ENCODE data around the gene ONECUT2. TPM values are rescaled to one million over a fixed set of nuclear protein-coding genes. Genes with fewer than 3 reads are reported as not detected.
A peak's percentile ranks its signal among the peaks of the same experiment; 100 is the strongest.
"Not testable (repeated sequence)": the region's sequence is repeated elsewhere in the genome, so short reads cannot be mapped to it uniquely, and the experiment has no call there.

ONECUT2 gene
- total RNA-seq, result under 0.01 TPM in 2 replicates

DNA sequence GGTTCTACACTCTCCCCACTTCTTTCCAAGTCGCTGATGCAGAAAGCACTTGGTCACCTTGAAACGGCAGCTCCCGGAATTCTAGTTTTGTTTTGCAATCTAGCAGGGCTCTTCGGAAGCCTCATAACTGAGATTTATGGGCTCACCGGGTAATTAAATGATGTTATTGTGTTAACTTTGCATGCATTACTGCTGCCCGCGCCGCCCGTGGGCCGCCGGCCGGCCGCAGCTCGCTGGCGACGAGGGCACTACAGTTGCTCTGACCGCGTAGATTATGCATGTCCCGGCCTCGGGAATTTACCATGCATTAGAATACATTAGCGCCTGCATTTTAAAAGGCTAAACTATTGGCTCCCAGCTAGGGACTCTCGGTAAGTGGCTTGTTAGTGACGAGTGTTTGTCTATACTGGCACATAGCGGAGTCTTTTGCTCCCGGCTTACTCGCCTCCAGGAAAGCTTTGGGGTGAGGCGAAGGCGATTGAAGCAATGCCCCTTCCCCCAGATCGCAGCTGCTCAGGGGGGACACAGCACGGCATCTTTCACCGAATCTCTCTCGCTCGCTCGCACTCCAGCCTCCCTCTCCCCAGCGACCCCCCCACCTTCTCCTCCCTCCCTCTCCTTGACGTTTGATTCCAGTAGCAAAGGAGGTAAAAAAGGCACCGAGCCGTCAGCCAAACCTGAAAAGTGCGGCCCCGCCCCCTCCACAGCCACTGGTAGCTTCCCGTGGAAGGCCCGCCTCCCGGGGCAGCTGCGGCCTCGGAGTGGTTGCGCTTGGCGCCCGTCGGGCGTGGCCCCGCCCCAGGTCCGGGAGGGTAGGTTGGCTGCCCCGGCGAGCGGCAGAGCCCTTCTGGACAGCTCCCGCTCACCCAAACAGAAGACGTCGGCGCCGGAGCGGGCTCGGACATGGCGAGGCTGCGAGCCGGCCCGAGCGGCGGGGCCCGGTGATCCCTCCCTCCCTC, at the start of gene ONECUT2:
TSS of gene ONECUT2 (plus strand) at position 839 of the 959 bp plus-strand sequence. CDS start 343 bp downstream, outside the sequence.
- DNase-seq, result peak; percentile 95

DNA sequence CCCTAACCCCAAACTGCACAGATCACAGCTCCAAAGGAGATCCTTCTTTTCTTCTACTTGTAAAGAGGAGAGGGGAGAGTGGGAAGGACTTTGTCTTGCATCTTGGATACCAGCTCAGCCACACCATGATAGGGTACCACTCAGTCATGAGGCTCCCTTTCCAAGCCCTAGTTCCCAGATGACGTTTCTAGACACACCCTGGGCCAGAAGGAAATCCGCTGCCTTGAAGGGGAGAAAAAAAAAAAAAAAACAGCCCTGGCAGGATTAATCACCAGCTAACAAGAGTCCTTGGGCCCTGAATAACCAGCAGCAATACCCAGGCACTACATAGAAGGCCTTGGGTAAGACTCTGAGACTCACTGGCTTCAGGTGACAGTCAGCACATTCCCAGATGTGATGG, 45.9 kb upstream of the ONECUT2 start:
- no peak for DNase-seq

DNA sequence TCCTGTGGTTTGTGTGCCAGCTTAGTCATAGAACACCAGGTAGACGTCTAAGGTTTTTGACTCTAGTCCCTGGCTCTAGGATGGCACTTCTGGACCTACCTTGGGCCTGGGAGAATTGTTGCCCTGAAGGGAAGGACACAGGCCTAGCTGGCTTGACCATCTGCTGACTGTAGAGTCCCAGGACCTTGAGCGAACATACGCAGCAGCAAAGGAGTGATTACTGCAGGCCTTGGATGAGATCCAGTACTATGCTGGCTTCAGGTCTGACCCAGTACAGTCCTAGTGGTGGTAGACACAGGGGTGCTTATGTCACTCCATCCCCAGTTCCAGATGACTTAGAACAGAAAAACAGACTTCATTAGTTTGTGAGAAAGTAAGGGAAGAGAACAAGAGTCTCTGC, 45.1 kb upstream of the ONECUT2 start:
- no peak for DNase-seq

DNA sequence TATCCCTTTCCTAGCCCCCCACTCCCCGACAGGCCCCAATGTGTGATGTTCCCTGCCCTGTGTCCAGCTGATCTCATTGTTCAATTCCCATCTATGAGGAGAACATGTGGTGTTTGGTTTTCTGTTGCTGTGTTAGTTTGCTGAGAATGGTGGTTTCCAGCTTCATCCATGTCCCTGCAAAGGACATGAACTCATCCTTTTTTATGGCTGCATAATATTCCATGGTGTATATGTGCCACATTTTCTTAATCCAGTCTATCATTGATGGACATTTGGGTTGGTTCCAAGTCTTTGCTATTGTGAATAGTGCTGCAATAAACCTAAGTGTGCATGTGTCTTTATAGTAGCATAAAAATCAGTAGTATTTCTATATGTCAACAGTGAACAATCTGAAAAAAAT, 40.4 kb upstream of the ONECUT2 start:
- DNase-seq, result not testable (repeated sequence)

DNA sequence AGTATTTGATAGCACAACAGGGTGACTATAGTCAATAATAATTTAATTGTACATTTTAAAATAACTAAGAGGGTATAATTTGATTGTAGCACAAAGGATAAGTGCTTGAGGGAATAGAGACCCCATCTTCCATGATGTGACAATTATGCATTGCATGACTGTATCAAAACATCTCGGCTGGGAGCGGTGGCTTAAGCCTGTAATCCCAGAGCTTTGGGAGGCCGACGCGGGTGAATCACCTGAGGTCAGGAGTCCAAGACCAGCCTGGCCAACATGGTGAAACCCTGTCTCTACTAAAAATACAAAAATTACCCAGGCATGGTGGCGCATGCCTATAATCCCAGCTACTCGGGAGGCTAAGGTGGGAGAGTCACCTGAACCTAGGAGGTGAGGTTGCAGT, 38.3 kb upstream of the ONECUT2 start:
- DNase-seq, result not testable (repeated sequence)

DNA sequence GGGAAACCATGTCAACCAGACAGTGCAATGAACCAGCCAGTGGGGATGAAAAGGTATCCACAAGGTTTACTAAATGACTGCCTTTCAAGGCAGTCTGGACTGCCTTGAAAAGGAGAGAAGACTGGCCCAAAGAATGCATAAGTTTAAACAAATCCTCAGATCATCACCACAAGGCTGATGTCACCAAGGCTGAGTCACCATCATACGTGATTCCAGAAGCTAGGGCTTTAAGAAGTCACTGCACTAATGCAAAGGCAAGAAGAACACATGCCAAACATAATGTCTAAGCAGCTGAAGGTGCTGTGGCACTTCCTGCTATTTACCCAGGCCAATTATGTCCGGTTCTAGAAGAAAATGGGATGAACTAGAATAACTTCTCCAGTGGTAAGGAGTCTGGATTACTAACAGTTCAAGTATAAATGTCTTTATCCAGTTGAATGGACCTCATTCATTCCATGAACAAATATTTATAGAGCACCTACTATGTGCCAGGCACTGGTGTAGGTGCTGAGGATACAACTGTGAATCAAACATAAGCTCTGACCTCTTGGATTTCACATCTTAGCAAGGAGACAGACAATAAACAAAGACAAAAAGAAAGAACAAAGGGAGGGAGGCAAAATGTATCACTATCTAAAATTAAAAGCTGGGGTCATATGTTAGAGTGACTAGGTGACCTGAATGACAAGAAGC, 37.6 kb upstream of the ONECUT2 start:
- DNase-seq, result no peak

DNA sequence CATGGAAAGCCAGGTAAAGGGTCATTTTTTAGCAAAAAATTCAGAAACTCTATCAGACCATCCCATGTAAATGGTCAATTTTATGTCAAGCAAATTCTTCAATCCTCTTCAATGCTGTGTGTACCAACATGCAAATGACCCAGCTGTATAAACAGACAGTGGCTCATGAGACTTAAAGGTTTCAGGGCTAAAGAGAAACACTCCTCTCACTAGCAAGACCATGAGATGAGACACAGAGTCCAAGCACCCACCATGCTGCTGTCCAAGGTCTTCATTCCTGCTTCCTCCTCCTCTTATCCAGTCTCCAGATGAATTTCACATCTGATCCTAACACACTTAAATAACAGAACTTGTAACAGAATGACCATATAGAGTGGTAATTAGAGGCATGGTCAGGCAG, 30.8 kb upstream of the ONECUT2 start:
- DNase-seq, result no peak

DNA sequence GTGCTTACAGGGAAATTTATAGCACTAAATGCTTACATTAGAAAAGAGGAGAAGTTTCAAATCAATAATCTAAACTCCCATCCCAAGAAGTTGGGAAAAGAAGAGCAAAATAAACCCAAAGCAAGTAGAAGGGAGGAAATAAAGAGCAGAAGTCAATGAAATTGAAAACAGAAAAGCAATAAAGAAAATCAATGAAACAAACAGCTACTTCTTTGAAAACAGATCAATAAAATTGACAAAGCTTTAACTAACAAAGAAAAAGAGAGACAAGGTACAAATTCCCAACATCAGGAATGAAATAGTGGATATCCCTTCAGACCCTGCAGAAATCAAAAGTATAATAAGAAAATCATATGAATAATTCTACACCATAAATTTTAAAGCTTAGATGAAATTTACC, 25.5 kb upstream of the ONECUT2 start:
- DNase-seq, result no peak

DNA sequence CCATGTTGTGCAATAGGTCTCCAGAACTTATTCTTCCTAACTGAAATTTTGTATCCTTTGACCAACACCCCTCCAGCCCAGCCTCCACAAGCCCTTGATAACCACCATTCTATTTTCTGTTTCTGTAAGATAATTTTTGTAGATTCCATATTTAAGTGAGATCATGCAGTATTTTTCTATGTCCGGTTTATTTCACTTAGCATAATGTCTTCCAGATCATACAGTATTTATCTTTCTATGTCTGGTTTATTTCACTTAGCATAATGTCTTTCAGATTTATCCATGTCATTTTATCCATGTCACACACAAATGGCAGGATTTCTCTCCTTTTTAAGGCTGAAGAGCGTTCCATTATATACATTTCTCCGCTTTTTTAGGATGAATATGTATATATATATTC, 24.4 kb upstream of the ONECUT2 start:
- no peak for DNase-seq

DNA sequence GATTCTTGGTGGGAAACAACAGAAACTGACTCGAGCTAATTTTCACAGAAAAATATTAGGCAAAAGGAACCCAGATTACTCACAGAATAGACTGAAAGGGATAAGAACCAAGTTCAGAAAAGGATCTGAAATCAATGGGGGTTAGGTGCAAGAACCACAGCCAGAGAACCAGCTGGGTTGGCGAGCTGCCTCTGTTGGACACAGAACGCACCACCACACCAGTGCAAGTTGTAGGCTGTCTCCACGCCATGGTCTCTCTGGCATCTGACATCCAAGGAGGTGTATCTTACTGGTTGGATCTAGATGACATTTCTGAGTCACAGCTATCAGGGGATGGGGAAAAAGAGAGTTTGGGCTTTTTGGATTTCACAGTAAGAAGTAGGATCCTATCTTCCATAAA, 18.6 kb upstream of the ONECUT2 start:
- DNase-seq, result no peak

DNA sequence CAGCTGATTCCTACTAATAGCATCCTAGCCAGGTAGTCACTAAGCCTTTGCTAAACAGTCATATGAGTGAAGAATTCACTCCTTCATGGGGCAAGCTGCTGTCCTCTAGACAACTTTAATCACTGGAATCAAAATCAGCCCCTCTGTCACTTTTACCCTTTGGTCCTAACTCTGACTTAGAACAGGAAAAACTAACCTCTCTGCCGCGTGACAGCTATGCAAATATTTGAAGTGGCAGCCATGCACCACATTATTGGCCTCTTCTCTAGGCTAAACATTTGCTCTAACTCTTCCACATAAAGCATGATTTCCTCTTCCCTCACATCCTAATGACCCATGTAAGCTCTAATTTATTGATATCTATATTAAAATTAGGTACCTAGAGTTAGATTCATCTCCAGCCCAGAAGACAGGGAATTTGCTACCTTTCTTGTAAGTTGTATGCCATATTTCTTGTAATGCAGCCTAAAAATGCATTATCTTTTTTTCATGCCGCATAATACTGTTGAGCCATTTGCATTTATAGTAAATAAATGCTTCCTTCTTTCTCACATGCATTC, 12.8 kb upstream of the ONECUT2 start:
- no peak for DNase-seq

DNA sequence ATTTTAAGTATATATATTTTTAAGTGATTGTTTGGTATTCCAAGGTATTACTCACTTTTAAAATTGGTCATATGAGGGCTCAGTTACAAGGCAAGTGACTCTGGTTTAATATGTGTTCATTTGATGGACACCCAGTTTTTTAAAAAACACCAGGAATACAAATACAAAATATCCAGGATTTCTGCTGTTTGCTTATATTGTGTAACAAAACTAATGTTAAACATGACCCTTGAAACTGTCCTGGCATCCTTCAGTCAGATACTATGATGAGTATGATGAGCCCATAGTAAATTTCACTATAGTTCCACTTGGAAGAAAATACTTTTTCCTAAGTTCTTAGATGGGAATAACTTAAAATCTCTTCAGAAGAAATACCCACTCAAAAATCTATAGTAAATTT, 11.4 kb upstream of the ONECUT2 start:
- no peak for DNase-seq

DNA sequence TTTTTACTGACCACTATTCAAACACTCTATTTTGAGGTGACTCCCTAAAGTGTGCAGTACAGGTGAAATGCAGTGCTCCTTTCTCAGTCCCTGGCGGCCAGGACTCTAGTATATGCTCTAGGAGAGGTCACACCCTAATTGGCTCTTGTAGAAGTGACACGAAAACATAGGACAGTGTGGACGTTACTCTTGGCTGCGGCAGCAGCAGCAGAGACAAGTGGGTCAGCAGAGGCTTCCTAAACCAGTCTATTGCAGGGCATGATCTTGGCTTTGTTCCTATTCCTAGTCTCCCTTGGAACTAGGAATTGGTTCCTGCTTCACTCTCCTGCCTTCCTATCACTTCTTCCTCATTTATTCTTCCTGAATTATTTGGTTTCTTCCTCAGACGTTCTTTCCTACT, 10.1 kb upstream of the ONECUT2 start:
- DNase-seq, result no peak

DNA sequence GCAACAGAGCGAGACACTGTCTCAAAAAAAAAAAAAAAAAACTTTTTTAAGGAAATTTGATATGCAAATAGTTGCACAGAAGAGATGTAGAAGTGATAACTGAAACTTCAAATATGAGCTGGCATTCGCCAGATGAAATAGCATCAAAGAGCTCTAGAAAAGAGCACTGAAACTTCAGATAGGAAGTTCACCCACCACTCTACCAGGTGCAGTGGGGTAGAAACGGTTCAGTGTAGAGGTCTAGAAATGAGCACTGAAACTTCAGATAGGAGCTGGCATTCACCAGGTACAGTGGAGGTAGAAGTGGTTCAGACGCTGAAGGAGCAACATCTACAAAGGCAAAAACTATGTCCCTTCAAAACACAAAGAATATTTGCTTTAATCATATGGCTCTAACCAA, 9.0 kb upstream of the ONECUT2 start:
- DNase-seq, result no peak

DNA sequence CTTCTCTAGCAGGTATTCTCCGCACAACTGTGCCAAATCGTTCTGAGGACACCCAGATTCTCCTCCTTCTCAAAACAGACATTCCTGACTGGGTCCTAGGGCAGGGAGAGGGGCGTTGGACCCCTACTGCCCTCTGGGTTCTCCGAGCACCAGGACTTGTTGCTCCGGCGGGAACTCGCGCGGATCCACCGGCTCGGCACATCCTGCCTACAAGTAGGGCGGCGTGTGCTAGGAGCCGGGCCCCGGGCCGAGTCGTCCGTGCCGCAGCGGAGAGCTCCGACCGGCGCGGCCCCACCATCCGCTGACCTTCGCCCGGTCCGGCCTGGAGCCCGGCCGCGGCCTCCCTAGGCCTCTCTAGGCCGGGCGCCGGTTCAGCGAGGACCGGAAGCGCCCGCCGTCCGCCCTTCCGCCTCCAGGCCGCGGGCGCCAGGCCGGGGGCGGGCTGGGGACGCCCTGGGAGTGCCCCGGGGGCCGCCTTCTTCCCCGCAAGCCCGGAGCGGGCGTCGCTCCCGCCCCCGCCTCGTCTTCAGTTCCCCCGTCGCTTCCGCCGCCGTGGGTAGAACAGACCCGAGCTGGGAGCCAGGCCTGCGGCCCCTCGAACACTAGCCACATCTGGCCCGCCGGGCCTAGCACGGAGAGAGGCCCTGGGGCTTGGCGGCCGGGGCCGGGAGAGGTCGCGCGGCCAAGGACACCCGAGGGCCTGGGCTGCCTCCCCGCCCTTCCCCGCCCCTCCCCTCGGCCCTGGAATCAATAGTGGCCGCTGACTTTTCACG, 7.6 kb upstream of the ONECUT2 start:
- DNase-seq, result no peak

DNA sequence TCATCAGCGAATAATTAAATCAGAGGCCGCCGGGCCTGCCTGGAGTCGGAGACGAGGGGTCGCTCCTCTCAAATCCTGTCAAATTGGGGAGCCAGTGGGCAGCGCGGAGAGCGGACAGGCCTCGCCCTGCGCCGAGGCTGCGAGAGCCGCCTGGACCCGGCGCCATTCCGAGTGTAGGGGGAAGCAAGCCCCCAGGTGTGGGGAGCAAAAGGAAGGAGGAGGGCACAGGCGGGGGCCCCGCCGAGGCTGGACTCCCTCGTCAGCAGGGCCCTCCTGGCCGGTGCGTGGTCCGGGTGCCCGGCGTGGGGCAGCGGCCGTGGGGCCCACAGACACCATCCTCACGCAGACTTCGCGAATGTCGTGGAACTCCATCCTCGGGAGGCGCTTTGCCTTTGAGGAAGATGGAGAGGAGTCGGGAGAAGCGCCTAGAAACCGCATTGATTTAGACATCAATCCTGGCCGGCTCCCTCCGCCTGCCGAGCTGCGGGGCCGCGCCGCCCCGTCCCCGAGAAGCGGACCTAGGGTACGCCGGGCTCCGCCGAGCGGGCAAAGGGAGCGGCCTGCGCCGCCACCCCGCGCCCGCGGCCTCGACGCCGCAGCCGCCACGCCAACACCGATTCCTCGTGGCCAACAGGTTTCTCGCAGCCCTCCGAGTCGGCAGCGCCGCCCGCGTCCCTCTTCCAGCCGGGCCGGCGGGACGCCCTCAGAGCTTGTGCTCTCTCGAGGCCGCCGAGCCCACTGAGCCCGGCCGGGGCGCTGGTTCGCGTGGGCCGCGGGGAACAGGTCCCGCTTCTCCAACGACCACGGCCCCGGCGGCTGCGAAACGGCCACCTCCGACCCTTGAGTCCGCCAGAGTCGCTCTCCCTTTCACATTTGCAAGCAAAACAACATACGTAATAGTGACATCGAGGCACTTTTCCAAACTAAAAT, 6.7 kb upstream of the ONECUT2 start:
- DNase-seq, result no peak

DNA sequence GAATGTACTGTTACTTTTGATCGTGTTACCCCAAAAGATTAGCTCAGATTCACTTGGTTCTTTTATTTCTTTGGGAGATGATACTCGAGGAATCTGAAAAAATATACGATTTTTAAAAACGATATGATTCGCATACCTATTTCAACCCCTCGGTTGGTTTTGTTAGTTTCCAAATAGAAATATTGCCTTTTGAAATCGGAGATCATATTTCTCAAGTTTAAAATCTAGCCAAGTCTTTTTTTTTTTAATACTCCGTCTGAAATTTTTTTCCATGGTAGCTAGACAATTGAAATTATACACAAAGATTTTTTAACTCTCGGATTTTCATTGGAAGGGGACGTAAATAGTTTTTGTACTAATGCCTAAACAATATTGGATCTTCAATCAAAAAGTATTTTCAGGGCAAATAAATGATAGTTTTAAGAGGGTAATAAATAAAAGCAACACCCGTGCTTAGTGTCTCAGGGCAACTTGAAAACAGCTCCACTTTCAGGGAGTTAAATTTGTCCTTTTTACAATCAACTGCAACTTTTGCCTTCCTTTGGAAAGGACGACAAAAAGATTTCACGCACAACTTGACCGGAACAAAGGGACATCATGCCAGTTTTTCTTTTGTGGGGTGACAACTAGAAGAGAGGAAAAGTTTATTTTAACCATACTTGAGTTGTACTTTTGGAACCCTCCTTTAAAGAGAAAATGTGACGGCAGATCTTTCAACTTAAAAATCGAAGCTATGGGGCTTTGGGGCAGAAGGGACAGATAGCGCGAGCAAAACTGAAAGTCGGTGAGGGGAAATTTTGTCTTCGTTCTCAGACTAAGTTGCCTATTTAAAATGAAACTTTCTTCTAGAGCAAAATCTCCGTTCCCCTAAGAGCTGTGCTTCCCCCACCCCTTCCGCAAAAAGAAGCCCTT, 5.8 kb upstream of the ONECUT2 start:
- DNase-seq, result no peak

DNA sequence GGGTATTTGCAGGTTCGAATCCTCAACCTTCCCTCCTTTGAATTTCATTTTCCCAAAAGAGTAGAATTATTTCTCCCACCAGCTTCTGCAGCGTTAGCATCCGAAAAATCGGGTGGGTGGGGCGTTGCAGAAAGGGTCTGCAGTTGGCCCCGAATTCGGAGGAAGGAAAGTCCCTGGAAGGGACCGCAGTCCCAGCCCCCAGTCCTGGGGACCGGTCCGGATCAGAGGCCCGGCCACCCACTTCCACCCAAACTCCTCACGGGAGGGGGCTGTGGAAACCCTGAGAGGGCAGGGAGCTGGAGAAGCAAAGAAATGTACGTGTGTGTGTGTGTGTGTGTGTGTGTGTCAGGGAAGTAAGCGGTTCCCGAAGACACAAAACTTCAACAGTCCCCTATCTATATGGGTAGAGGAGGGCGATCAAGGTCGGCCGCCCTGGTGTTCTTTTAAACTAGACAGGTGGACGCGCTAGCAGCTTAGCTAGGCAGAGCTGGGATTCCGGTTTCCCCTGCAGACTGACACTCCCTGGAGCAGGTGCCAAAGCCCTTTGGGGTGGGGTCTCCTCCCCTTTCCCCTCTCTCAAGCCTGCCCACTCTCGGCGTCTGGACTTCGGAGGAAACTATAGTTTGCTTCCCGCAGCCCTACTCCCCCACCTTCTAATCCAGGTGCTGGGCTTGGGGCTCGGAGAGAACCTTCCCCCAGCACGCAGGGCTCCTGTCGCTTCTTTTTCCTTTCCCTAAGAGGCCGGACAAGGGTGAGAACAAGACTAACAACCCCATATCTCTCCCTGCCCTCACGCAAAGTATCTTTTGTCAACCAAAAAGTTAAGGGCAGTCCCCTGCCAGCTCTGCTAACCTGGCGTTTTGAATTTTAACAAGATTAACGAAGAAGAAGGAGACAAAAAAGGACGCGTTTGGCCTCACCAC, 4.8 kb upstream of the ONECUT2 start:
- no peak for DNase-seq

DNA sequence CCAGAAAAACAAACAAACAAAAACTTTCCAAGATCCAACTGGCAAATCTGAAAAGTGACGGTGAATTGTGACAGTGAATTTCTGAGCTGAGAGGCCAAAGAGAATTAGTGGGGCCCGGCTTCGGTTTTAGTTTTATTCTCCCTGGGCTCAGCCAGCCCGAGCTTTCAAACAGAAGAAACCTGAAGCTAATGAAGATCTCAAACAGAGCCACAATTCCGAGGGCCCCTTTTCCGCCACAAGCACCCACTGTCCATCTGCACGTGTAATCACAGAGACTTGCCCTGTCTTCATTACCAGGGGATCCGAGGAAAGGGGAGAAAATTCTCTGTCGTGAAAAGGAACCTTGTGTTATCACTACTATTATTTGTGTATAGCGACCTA, 4.2 kb upstream of the ONECUT2 start:
- DNase-seq, result no peak
